Ovary (tissue), 9 donors: ENCODE data around the gene NID2. TPM values are rescaled to one million over a fixed set of nuclear protein-coding genes. Genes with fewer than 3 reads are reported as not detected.

Experiments used
- DNase-seq, 5 donors: peaks; one replicate each; pipeline ENCODE4 v3.0.0-alpha.2; 2019 to 2020
- H3K27ac ChIP-seq, 2 donors: fragments of 200-600 bp; one replicate each; pipeline versions ENCODE4 v1.5.1 to v1.8.0; 2019 to 2022
- H3K27me3 ChIP-seq: fragments of 200-600 bp; one replicate; pipeline ENCODE4 v1.8.0; 2022
- H3K36me3 ChIP-seq: fragments of 200-600 bp; sonication (generic); one replicate; pipeline ENCODE4 v1.5.1; 2019
- H3K4me1 ChIP-seq: one replicate; pipeline ENCODE4 v1.8.1; 2013; ENCODE audit warnings: mild to moderate bottlenecking, moderate library complexity; ENCODE audit not compliant: insufficient read depth
- H3K4me3 ChIP-seq: fragments of 200-600 bp; sonication (generic); one replicate; pipeline ENCODE4 v1.5.1; 2017
- H3K9me3 ChIP-seq, 2 donors: fragments of 200-600 bp in 1 of 2; sonication (generic) in 1 of 2; one replicate each; pipeline versions ENCODE4 v1.5.1 to v1.8.1; 2013 to 2019; ENCODE audit warnings: mild to moderate bottlenecking in 1 of 2, moderate library complexity in 1 of 2
- EP300 ChIP-seq: sonication (generic); formaldehyde crosslinking; IDR thresholded peaks from one replicate; pipeline ENCODE4 v1.6.1; 2017; ENCODE audit warnings: antibody characterized with exemption
- POLR2A ChIP-seq: fragments of 450-650 bp; IDR thresholded peaks from one replicate; pipeline ENCODE4 v1.6.1; 2017; ENCODE audit warnings: antibody characterized with exemption, mild to moderate bottlenecking, moderate library complexity
- WGBS, 3 donors: extraction: QIAGEN DNeasy Blood & Tissue Kit in 1 of 3; methylation state at CpG; one replicate each; pipeline versions ENCODE4 v1.1.5 to v1.1.7; 2013 to 2017; 5-methylcytosine and 5-hydroxymethylcytosine counted together
- intact Hi-C, 4 donors: fragments of 100-400 bp; cut with DNase I; formaldehyde crosslinking; loops; one replicate each; pipeline versions ENCODE4 v1.11.0 to v1.15.1; 2022 to 2023
- polyA plus RNA-seq, 2 donors: library from polyadenylated mRNA; stranded (reverse); fragments of 200-250 nt in 1 of 2; fragments of 350-450 nt in 1 of 2; fragmentation: Illumina TruSeq in 1 of 2; extraction: RNeasy Lipid Tissue Mini Kit (QIAGEN cat#74804) in 1 of 2; gene quantifications; one replicate each; pipeline ENCODE4 v1.2.3, GENCODE V29; 2013 to 2014
- total RNA-seq, 7 donors: library from RNA; depleted of rRNA in 2 of 7; stranded (reverse); fragments of >200 nt in 2 of 7; fragmentation: NEBNext Ultra II Directional in 3 of 7; extraction: Animal tissue kit (Norgen Biotek cat#: 25700) in 3 of 7; gene quantifications; one replicate each; pipeline versions ENCODE4 v1.1.0 to v1.2.4, GENCODE V29; 2016 to 2023
- TF ChIP-seq, protein P1 (sequence below), 3 donors: fragments of 450-650 bp in 2 of 3; fragments of 200-600 bp in 1 of 3; IDR thresholded peaks; one replicate each; pipeline versions ENCODE4 v1.5.1 to v1.8.0; 2016 to 2022; ENCODE audit warnings: antibody characterized with exemption in 3 of 3, mild to moderate bottlenecking in 1 of 3
- donor health status: DM: no; HTN: no; CAD: no; lungs with moderate emphysema.
- donor health status: DM: no; HTN: no; CAD: no.
- donor health status: Bipolar disorder and iron deficiency.
- donor health status: DM: yes; HTN: yes; CAD: no.
- donor health status: DM: no; HTN: no; CAD: no.
- donor health status: DM: yes; HTN: yes; CAD: no.

NID2 gene
- total and polyA plus RNA-seq, 9 donors: 31.5 to 83.8 (median 47.2) TPM

DNA sequence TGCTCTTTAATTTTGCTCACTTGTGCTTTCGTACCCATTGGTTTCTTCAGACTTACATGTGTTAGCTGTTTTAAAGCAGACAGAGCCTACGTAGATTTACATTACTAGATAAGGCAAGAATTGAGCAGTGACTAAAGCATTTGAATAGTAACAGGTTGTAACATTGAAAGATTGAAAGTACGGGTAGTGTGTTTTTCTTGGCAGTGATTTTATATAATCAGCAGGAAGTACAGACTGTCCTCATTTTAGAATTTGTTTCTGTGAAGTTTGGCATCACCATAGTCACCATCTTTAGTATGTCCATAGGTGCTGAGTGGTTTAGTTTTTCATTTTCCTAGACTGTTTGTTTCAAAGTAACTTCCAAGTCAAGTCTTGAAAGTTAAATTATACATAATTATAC, 65.5 kb downstream of the NID2 start:
- no peak overlapping the region for H3K27ac ChIP-seq
- WGBS, 3 donors: 34 to 39% (median 37%) methylated on average over 3 of the region's 3 CpGs
- no peak overlapping the region for H3K4me3 ChIP-seq
- peaks cover 4% of the 10 kb centered on the region for H3K4me1 ChIP-seq
- TF ChIP-seq POLR2A (no peak), EP300 (no peak)
- TF ChIP-seq, protein P1, sequence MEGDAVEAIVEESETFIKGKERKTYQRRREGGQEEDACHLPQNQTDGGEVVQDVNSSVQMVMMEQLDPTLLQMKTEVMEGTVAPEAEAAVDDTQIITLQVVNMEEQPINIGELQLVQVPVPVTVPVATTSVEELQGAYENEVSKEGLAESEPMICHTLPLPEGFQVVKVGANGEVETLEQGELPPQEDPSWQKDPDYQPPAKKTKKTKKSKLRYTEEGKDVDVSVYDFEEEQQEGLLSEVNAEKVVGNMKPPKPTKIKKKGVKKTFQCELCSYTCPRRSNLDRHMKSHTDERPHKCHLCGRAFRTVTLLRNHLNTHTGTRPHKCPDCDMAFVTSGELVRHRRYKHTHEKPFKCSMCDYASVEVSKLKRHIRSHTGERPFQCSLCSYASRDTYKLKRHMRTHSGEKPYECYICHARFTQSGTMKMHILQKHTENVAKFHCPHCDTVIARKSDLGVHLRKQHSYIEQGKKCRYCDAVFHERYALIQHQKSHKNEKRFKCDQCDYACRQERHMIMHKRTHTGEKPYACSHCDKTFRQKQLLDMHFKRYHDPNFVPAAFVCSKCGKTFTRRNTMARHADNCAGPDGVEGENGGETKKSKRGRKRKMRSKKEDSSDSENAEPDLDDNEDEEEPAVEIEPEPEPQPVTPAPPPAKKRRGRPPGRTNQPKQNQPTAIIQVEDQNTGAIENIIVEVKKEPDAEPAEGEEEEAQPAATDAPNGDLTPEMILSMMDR (IDR thresholded peaks at IDR 0.05): no peak
- intact Hi-C loops: no loop called here
- no peaks in the 10 kb centered on the region for H3K36me3 ChIP-seq
- no peaks in the 10 kb centered on the region for H3K27me3 ChIP-seq
- no peaks in the 10 kb centered on the region for H3K9me3 ChIP-seq
- DNase-seq: no peak

DNA sequence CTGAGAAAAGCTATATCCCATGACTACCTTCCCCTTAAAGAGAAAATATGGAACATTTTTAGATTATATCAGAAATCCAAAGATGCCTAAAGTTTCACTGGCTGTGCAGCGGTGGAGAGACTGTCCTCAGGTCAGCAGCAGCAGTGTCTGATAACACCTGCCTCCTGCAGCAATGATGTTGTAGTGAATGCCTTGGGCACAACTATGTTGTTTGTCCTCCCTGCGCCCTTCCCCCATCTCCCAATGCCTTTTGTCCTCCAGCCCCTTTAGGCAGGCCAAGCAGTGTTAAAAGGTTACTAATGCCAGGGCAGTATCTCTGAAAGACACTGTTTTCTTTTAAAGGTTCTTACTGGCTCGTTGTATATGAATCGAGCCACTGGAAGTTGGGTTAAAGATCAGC, 66.3 kb downstream of the NID2 start:
- Histone ChIP-seq H3K4me3 (no peak overlapping the region), H3K27ac (no peak overlapping the region), H3K27me3 (no peaks in the 10 kb centered on the region), H3K36me3 (no peaks in the 10 kb centered on the region), H3K9me3 (no peaks in the 10 kb centered on the region), H3K4me1 (no peaks in the 10 kb centered on the region)
- 71 to 81% (median 79%) methylated on average over 4 of the region's 4 CpGs for WGBS, 3 donors
- DNase-seq: no peak
- intact Hi-C loops: no loop called here
- TF ChIP-seq, protein P1 (IDR thresholded peaks at IDR 0.05): no peak

DNA sequence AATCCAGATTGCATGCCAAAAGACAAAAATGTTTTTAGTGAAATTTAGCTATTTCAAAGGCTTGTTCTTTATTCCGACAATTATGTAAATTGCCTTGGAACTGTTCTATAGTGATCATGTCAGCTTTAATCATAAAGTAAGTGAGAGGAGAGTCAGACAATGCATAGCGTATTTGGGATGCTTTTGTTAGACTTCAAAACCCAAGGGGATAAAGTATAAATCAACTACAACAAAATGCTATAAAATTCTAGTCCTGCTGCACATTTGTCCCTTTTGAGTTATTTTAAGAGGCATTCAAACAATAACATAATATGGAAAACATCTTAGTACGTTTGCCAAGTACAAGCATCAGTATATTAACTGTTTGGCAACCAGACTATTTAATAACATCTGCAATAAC, 68.2 kb downstream of the NID2 start:
- no peak overlapping the region for H3K27ac ChIP-seq
- H3K36me3 ChIP-seq: no peaks in the 10 kb centered on the region
- H3K4me1 ChIP-seq: no peaks in the 10 kb centered on the region
- no peaks in the 10 kb centered on the region for H3K27me3 ChIP-seq
- 44 to 54% (median 50%) methylated on average over 3 of the region's 3 CpGs for WGBS, 3 donors
- no peak for DNase-seq
- no peaks in the 10 kb centered on the region for H3K9me3 ChIP-seq
- TF ChIP-seq POLR2A (no peak), EP300 (no peak)
- TF ChIP-seq, protein P1 (IDR thresholded peaks at IDR 0.05): no peak
- intact Hi-C loops: no loop called here
- H3K4me3 ChIP-seq: no peak overlapping the region

DNA sequence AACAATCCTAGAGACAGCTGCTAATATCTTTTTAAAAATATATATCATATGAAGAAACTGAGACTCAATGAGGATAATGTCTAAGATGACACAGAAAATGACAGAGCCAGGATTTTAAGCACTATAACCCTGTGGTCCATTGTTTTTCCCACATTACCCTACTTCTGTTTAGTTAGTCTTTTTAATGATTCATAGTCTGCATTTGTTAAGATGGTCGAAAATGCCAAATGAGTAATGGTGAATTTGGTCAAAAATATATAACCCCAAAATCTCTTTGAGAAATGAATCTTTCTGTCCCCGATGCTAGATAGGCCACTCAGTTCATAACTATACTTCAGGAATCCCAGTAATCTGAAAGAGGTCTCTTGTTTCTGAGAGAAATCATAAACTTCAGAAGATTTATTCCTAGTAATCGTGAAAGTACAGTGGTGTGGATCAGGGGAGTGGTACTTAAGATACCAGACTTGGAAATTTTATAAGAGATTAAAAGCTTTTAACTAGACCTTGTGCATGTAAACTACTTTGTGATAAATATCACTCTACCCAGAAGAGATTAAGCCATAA, 68.8 kb downstream of the NID2 start:
- Histone ChIP-seq H3K9me3 (no peaks in the 10 kb centered on the region), H3K36me3 (no peaks in the 10 kb centered on the region), H3K27ac (no peak overlapping the region), H3K4me3 (no peak overlapping the region), H3K27me3 (no peaks in the 10 kb centered on the region), H3K4me1 (no peaks in the 10 kb centered on the region)
- TF ChIP-seq EP300 (no peak), POLR2A (no peak)
- TF ChIP-seq, protein P1 (IDR thresholded peaks at IDR 0.05): no peak
- WGBS, 3 donors: 21 to 36% (median 35%) methylated on average over 3 of the region's 3 CpGs
- no peak for DNase-seq
- intact Hi-C loops: no loop called here
